C4-2B (cell line): ENCODE measurements around the gene DERA.

Experiments
- ZFX ChIP-seq: fragments of 450-650 bp; IDR thresholded peaks from 2 replicates; pipeline ENCODE4 v1.6.1; 2017
- TF ChIP-seq, protein P1 (sequence below): fragments of 450-650 bp; conservative IDR thresholded peaks from 2 replicates; pipeline ENCODE4 v1.5.1; 2017; ENCODE audit warnings: mild to moderate bottlenecking

- TF ChIP-seq, protein P1, sequence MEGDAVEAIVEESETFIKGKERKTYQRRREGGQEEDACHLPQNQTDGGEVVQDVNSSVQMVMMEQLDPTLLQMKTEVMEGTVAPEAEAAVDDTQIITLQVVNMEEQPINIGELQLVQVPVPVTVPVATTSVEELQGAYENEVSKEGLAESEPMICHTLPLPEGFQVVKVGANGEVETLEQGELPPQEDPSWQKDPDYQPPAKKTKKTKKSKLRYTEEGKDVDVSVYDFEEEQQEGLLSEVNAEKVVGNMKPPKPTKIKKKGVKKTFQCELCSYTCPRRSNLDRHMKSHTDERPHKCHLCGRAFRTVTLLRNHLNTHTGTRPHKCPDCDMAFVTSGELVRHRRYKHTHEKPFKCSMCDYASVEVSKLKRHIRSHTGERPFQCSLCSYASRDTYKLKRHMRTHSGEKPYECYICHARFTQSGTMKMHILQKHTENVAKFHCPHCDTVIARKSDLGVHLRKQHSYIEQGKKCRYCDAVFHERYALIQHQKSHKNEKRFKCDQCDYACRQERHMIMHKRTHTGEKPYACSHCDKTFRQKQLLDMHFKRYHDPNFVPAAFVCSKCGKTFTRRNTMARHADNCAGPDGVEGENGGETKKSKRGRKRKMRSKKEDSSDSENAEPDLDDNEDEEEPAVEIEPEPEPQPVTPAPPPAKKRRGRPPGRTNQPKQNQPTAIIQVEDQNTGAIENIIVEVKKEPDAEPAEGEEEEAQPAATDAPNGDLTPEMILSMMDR, result no peak
- TF ChIP-seq ZFX, result no peak
These were observed 95.6 kb downstream of the DERA start for GRCh38 chr12:16006752-16007151.
